Measurements from ENCODE around the gene FAM120C.

FAM120C gene

DNA sequence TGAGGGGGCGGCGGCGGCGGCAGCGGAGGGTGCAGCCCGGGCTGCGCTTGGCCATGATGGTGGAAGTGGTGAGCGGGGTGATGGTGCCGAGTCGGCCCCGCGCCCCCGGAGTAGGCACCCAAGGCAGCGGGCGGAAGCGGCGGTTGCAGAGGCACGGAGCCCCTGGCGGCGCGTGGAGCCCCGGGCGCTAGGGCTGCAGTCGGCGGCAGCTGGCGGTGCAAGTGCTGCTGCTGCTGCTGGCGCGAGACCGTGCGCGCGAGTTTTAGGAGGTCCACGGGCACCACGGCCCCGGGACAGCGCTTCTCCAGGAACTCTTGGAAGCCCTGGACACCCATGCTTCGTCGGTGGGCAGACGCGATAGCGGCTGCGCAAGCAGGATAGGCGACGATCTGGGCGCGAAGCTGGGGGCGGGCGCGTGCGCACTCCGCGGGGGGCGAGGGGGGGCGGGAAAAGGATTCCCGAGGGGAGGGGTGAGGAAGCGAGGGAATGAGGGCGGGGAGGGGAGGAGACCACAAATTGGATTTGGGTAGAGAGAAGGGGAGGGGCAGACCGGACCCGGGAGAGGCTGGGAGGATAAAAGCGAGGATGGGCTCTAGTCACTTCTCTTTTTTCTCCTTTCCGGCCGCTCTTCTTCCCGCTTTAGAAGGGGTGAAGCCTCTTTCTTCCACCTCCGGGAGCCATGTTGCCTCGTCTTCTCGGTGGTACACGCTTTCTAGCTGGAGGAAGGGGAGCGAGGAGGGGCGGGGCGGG is at the start of gene FAM120C:
TSS of gene FAM120C (minus strand) at position 391 of the 750 bp plus-strand sequence. CDS start at position 335, 56 bp downstream.
- ATAC-seq: peak; percentile 72
- TF ChIP-seq OSR1 (CRISPR knock-in tag; IDR thresholded peaks at IDR 0.05) (no peak), ARNTL (CRISPR knock-in tag; IDR thresholded peaks at IDR 0.05; ENCODE audit: borderline replicate concordance, low read depth) (no peak)
- TF ChIP-seq, protein P1, sequence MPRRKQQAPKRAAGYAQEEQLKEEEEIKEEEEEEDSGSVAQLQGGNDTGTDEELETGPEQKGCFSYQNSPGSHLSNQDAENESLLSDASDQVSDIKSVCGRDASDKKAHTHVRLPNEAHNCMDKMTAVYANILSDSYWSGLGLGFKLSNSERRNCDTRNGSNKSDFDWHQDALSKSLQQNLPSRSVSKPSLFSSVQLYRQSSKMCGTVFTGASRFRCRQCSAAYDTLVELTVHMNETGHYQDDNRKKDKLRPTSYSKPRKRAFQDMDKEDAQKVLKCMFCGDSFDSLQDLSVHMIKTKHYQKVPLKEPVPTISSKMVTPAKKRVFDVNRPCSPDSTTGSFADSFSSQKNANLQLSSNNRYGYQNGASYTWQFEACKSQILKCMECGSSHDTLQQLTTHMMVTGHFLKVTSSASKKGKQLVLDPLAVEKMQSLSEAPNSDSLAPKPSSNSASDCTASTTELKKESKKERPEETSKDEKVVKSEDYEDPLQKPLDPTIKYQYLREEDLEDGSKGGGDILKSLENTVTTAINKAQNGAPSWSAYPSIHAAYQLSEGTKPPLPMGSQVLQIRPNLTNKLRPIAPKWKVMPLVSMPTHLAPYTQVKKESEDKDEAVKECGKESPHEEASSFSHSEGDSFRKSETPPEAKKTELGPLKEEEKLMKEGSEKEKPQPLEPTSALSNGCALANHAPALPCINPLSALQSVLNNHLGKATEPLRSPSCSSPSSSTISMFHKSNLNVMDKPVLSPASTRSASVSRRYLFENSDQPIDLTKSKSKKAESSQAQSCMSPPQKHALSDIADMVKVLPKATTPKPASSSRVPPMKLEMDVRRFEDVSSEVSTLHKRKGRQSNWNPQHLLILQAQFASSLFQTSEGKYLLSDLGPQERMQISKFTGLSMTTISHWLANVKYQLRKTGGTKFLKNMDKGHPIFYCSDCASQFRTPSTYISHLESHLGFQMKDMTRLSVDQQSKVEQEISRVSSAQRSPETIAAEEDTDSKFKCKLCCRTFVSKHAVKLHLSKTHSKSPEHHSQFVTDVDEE (CRISPR knock-in tag; IDR thresholded peaks at IDR 0.05): no peak

DNA sequence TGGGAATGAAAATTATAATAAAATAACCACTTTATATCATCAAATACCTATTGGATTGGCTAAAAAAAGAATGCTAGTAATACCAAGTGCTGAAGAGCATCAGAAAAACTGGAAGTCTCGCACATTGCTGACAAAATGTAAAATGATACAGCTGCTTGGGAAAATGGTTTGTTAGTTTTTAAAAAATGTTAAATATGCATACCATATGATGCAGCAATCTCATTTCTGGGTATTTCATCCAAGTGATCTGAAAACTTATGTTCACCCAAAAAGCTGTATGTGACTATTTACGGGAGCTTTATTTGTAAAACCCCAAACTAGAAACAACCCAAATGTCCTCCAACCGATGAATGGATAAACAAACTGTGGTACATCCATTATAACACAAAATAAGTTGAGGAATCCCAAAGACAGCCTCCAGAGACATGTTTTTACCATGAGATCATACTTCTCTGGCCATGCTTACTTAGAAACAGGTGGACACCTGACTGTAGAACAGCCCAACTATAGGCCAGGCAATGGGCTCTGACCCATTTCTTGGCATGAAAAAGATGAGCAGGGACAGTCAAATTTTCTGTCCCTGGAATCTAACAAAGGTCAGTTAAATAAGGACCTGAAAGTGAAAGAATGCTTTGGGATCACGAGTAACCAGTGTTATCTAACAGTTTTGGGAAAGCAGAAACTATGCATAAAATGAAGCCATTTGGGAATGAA is 47.5 kb upstream of the FAM120C start:
- ATAC-seq: 0 out of 3 replicates have a peak, but pooled peaks have one; percentile 41
- TF ChIP-seq RARB (CRISPR knock-in tag; IDR thresholded peaks at IDR 0.05): no peak
- TF ChIP-seq, protein P2, sequence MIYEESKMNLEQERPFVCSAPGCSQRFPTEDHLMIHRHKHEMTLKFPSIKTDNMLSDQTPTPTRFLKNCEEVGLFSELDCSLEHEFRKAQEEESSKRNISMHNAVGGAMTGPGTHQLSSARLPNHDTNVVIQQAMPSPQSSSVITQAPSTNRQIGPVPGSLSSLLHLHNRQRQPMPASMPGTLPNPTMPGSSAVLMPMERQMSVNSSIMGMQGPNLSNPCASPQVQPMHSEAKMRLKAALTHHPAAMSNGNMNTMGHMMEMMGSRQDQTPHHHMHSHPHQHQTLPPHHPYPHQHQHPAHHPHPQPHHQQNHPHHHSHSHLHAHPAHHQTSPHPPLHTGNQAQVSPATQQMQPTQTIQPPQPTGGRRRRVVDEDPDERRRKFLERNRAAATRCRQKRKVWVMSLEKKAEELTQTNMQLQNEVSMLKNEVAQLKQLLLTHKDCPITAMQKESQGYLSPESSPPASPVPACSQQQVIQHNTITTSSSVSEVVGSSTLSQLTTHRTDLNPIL (CRISPR knock-in tag; IDR thresholded peaks at IDR 0.05; ENCODE audit: low read depth): no peak
- TF ChIP-seq BACH2 (CRISPR knock-in tag; IDR thresholded peaks at IDR 0.05; ENCODE audit: borderline replicate concordance): no peak
- no peak for TF ChIP-seq ZC3H10 (CRISPR knock-in tag; IDR thresholded peaks at IDR 0.05)
- TF ChIP-seq TOX (CRISPR knock-in tag; IDR thresholded peaks at IDR 0.05; ENCODE audit: borderline replicate concordance): no peak
- no peak for TF ChIP-seq ISL1 (CRISPR knock-in tag; IDR thresholded peaks at IDR 0.05)

GRCh38 chrX:54223581-54223980 is 40.5 kb upstream of the FAM120C start:
- TF ChIP-seq CSDC2 (CRISPR knock-in tag; IDR thresholded peaks at IDR 0.05) (no peak), SNAI2 (CRISPR knock-in tag; IDR thresholded peaks at IDR 0.05) (no peak), ZNF70 (CRISPR knock-in tag; IDR thresholded peaks at IDR 0.05) (no peak), ZFP3 (CRISPR knock-in tag; IDR thresholded peaks at IDR 0.05) (no peak), POU6F1 (CRISPR knock-in tag; IDR thresholded peaks at IDR 0.05; ENCODE audit: borderline replicate concordance, low read depth) (no peak), TCF4 (CRISPR knock-in tag; IDR thresholded peaks at IDR 0.05; ENCODE audit: borderline replicate concordance) (no peak), GLIS3 (CRISPR knock-in tag; IDR thresholded peaks at IDR 0.05) (no peak)
- ATAC-seq: no peak

DNA sequence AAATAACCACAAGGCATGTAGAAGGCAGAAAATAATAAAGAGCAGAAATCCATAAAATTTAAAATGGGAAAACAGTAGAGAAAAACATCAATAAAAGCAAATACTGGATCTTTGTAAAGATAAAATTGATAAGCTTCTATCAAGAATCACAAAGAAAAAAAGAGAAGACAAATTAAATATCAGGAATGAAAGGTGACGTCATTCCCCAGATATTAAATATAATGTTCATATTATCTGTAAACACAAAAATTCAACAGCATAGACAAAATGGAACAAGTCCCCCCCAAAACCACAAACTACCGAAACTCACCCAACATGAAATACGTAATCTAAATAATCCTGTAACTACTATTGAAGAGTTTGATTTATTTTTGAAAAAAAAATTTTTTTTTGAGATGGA is 30.5 kb upstream of the FAM120C start:
- no peak for ATAC-seq
- TF ChIP-seq TOX (CRISPR knock-in tag; IDR thresholded peaks at IDR 0.05; ENCODE audit: borderline replicate concordance): no peak
- no peak for TF ChIP-seq OSR1 (CRISPR knock-in tag; IDR thresholded peaks at IDR 0.05)
- TF ChIP-seq CSRNP3 (CRISPR knock-in tag; IDR thresholded peaks at IDR 0.05): no peak
- no peak for TF ChIP-seq ZFP30 (CRISPR knock-in tag; IDR thresholded peaks at IDR 0.05)
- TF ChIP-seq BACH2 (CRISPR knock-in tag; IDR thresholded peaks at IDR 0.05; ENCODE audit: borderline replicate concordance): no peak

GRCh38 chrX:54208531-54208930 is 25.5 kb upstream of the FAM120C start:
- ATAC-seq: no peak
- TF ChIP-seq ISL1 (CRISPR knock-in tag; IDR thresholded peaks at IDR 0.05) (no peak), OSR1 (CRISPR knock-in tag; IDR thresholded peaks at IDR 0.05) (no peak), ZFP3 (CRISPR knock-in tag; IDR thresholded peaks at IDR 0.05) (no peak), PPARA (CRISPR knock-in tag; IDR thresholded peaks at IDR 0.05; ENCODE audit: borderline replicate concordance) (no peak), ZNF70 (CRISPR knock-in tag; IDR thresholded peaks at IDR 0.05) (no peak), POU6F1 (CRISPR knock-in tag; IDR thresholded peaks at IDR 0.05; ENCODE audit: borderline replicate concordance, low read depth) (no peak)
- TF ChIP-seq, protein P3, sequence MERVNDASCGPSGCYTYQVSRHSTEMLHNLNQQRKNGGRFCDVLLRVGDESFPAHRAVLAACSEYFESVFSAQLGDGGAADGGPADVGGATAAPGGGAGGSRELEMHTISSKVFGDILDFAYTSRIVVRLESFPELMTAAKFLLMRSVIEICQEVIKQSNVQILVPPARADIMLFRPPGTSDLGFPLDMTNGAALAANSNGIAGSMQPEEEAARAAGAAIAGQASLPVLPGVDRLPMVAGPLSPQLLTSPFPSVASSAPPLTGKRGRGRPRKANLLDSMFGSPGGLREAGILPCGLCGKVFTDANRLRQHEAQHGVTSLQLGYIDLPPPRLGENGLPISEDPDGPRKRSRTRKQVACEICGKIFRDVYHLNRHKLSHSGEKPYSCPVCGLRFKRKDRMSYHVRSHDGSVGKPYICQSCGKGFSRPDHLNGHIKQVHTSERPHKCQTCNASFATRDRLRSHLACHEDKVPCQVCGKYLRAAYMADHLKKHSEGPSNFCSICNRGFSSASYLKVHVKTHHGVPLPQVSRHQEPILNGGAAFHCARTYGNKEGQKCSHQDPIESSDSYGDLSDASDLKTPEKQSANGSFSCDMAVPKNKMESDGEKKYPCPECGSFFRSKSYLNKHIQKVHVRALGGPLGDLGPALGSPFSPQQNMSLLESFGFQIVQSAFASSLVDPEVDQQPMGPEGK (CRISPR knock-in tag; IDR thresholded peaks at IDR 0.05; ENCODE audit: borderline replicate concordance): no peak
- TF ChIP-seq, protein P2 (CRISPR knock-in tag; IDR thresholded peaks at IDR 0.05; ENCODE audit: low read depth): no peak
